ENCODE measurements around the gene CYS1. TPM values are rescaled to one million over a fixed set of nuclear protein-coding genes. Genes with fewer than 3 reads are reported as not detected.

CYS1 gene
- total RNA-seq, 1 experiment from 2014 or later: 1.2 TPM

- no peak for TF ChIP-seq ZNF263 (CRISPR knock-in tag; IDR thresholded peaks at IDR 0.05; ENCODE audit: low read depth)
- no peak for TF ChIP-seq TEAD4 (CRISPR knock-in tag; IDR thresholded peaks at IDR 0.05)
- TF ChIP-seq CDX4 (CRISPR knock-in tag; IDR thresholded peaks at IDR 0.05; ENCODE audit: borderline replicate concordance): no peak
- no peak for TF ChIP-seq FOXK1 (CRISPR knock-in tag; IDR thresholded peaks at IDR 0.05)
- no peak for TF ChIP-seq PRDM15 (CRISPR knock-in tag; IDR thresholded peaks at IDR 0.05)
- no peak for TF ChIP-seq ATF2 (CRISPR knock-in tag; IDR thresholded peaks at IDR 0.05; ENCODE audit: borderline replicate concordance, low read depth)
- TF ChIP-seq E2F5 (CRISPR knock-in tag; IDR thresholded peaks at IDR 0.05): no peak
- no peak for TF ChIP-seq GRHL2 (CRISPR knock-in tag; IDR thresholded peaks at IDR 0.05; ENCODE audit: insufficient replicate concordance, severe bottlenecking)
- TF ChIP-seq ERG (CRISPR knock-in tag; IDR thresholded peaks at IDR 0.05): no peak
- no peak for TF ChIP-seq NR1H2 (CRISPR knock-in tag; IDR thresholded peaks at IDR 0.05)
- TF ChIP-seq CBFB (CRISPR knock-in tag; IDR thresholded peaks at IDR 0.05; ENCODE audit: low read depth): no peak
- TF ChIP-seq ZNF423 (CRISPR knock-in tag; IDR thresholded peaks at IDR 0.05): no peak
- TF ChIP-seq PREB (CRISPR knock-in tag; IDR thresholded peaks at IDR 0.05; ENCODE audit: borderline replicate concordance): no peak
- TF ChIP-seq ZBTB21 (CRISPR knock-in tag; IDR thresholded peaks at IDR 0.05; ENCODE audit: borderline replicate concordance): no peak
- no peak for TF ChIP-seq E2F4 (CRISPR knock-in tag; IDR thresholded peaks at IDR 0.05; ENCODE audit: borderline replicate concordance, low read depth)
- no peak for DNase-seq (ENCODE audit: low spot score)
- POLR2A ChIA-PET: interaction anchor here (1.1 kb wide), 1 partner anchor 46 kb away, joined by 3 read pairs; no protein-coding TSS in a partner anchor
- CTCF ChIA-PET: interaction anchor here (1.1 to 3.0 kb wide), 3 partner anchors 22 to 47 kb away, joined by 8 to 17 read pairs (median 8); no protein-coding TSS in a partner anchor
- Mint-ChIP-seq H3K27ac (no peak overlapping the region), H3K27me3 (ENCODE audit: low read depth) (no peaks in the 10 kb centered on the region; the same call in 1 of the 2 replicates), H3K36me3 (peaks cover 9% of the 10 kb centered on the region), H3K4me1 (peaks cover 19% of the 10 kb centered on the region), H3K4me3 (no peak overlapping the region), H3K9me3 (no peaks in the 10 kb centered on the region)
- no peak for ATAC-seq
Observed at GRCh38 chr2:10119027-10119325, 38.8 kb upstream of the CYS1 start.
